ENCODE measurements around the gene ZNF512B. TPM values are rescaled to one million over a fixed set of nuclear protein-coding genes. Genes with fewer than 3 reads are reported as not detected.
A peak's percentile ranks its signal among the peaks of the same experiment; 100 is the strongest.

Gene ZNF512B
- total and polyA plus RNA-seq, 12 donors, result 3.5 to 39.4 (median 13.9) TPM

- 89 to 95% (median 91%) methylated on average over 16 to 28 of the region's 28 CpGs for WGBS, 4 donors
- no peaks in the 10 kb centered on the region for H3K9me3 ChIP-seq (replicated peaks in 1 of 3)
- H3K4me3 ChIP-seq, result no peak overlapping the region
- H3K27ac ChIP-seq, result no peak overlapping the region
- H3K27me3 ChIP-seq, result no peaks in the 10 kb centered on the region
- TF ChIP-seq POLR2A (IDR thresholded peaks at IDR 0.05) (no peak), CTCF (IDR thresholded peaks at IDR 0.05) (no peak)
- peaks cover 8 to 20% of the 10 kb centered on the region in 2 donors for H3K4me1 ChIP-seq (replicated peaks in 1 of 2)
- intact Hi-C loops (cut with DNase I), result no loop called here
- peak in 4 of 7 donors; percentile 8 to 21 (median 17) for DNase-seq
- peaks cover 0 to 34% of the 10 kb centered on the region in 2 donors for H3K36me3 ChIP-seq (replicated peaks in 1 of 2)
These were observed 2.2 kb downstream of the ZNF512B start for GRCh38 chr20:63967330-63968135.

- WGBS, 4 donors, result 86 to 94% (median 93%) methylated on average over 2 to 13 of the region's 13 CpGs
- no peak for TF ChIP-seq POLR2A (IDR thresholded peaks at IDR 0.05)
- TF ChIP-seq CTCF (IDR thresholded peaks at IDR 0.05), result no peak
- H3K27me3 ChIP-seq, result no peaks in the 10 kb centered on the region
- intact Hi-C loops (cut with DNase I), result no loop called here
- no peak overlapping the region for H3K4me3 ChIP-seq
- DNase-seq, result peak in 2 of 7 donors; percentile 21 to 22
- peaks cover 8 to 20% of the 10 kb centered on the region in 2 donors for H3K4me1 ChIP-seq (replicated peaks in 1 of 2)
- H3K36me3 ChIP-seq (replicated peaks in 1 of 2), result peaks cover 0 to 40% of the 10 kb centered on the region in 2 donors
- no peaks in the 10 kb centered on the region for H3K9me3 ChIP-seq (replicated peaks in 1 of 3)
- H3K27ac ChIP-seq, result no peak overlapping the region
These were observed 2.8 kb downstream of the ZNF512B start for GRCh38 chr20:63966944-63967322.

- WGBS, 4 donors, result 86 to 91% (median 89%) methylated on average over 6 to 27 of the region's 27 CpGs
- Histone ChIP-seq H3K9me3 (replicated peaks in 1 of 3) (no peaks in the 10 kb centered on the region), H3K36me3 (replicated peaks in 1 of 2) (peaks cover 0 to 45% of the 10 kb centered on the region in 2 donors), H3K4me3 (no peak overlapping the region), H3K4me1 (replicated peaks in 1 of 2) (peaks cover 8 to 20% of the 10 kb centered on the region in 2 donors), H3K27ac (no peak overlapping the region), H3K27me3 (no peaks in the 10 kb centered on the region)
- DNase-seq, result peak in 3 of 7 donors; percentile 8 to 24 (median 16)
- TF ChIP-seq POLR2A (IDR thresholded peaks at IDR 0.05) (no peak), CTCF (IDR thresholded peaks at IDR 0.05) (no peak)
- intact Hi-C loops (cut with DNase I), result no loop called here
These were observed 3.4 kb downstream of the ZNF512B start for GRCh38 chr20:63966172-63966943.

GRCh38 chr20:63964412-63964811, 5.3 kb downstream of the ZNF512B start:
- no peak for TF ChIP-seq POLR2A (IDR thresholded peaks at IDR 0.05)
- TF ChIP-seq CTCF (IDR thresholded peaks at IDR 0.05), result no peak
- intact Hi-C loops (cut with DNase I), result no loop called here
- 92 to 100% (median 93%) methylated on average over 5 to 16 of the region's 16 CpGs for WGBS, 4 donors
- H3K4me1 ChIP-seq (replicated peaks in 1 of 2), result peaks cover 8 to 13% of the 10 kb centered on the region in 2 donors
- no peak overlapping the region for H3K4me3 ChIP-seq
- no peak overlapping the region for H3K27ac ChIP-seq
- peak in 2 of 7 donors; percentile 20 to 26 for DNase-seq
- H3K36me3 ChIP-seq (replicated peaks in 1 of 2), result peaks cover 0 to 57% of the 10 kb centered on the region in 2 donors
- no peaks in the 10 kb centered on the region for H3K27me3 ChIP-seq
- no peaks in the 10 kb centered on the region for H3K9me3 ChIP-seq (replicated peaks in 1 of 3)
